Measurements from ENCODE around the gene DCTN2.
A peak's percentile ranks its signal among the peaks of the same experiment; 100 is the strongest.

Gene DCTN2

GRCh38 chr12:57491393-57492280, 55.4 kb downstream of the DCTN2 start:
- CTCF ChIA-PET, result interaction anchor here (0.6 to 0.7 kb wide), 2 partner anchors 28 to 33 kb away, joined by 3 to 4 read pairs; no protein-coding TSS in a partner anchor

GRCh38 chr12:57490126-57490525, 56.9 kb downstream of the DCTN2 start:
- no peak for DNase-seq (ENCODE audit: extremely low spot score)
- ChIA-PET CTCF (no interaction called here), POLR2A (interaction anchor here (1.7 to 4.2 kb wide), 2 partner anchors 27 to 29 kb away, joined by 4 to 18 read pairs; partner anchors contain the start of gene DDIT3)
- TF ChIP-seq SP1 (IDR thresholded peaks at IDR 0.05) (no peak), FOXM1 (IDR thresholded peaks at IDR 0.05; ENCODE audit: borderline replicate concordance) (no peak), NFRKB (IDR thresholded peaks at IDR 0.05) (no peak), ARNT (IDR thresholded peaks at IDR 0.05) (no peak), ZNF384 (IDR thresholded peaks at IDR 0.05) (no peak), BHLHE40 (IDR thresholded peaks at IDR 0.05; ENCODE audit: borderline replicate concordance) (no peak), PKNOX1 (IDR thresholded peaks at IDR 0.05) (no peak), FOXA1 (IDR thresholded peaks at IDR 0.05) (no peak)

More at GRCh38 chr12:57491393-57492280, 55.4 kb downstream of the DCTN2 start:
- POLR2A ChIA-PET, result interaction anchor here (1.7 to 4.2 kb wide), 2 partner anchors 26 to 28 kb away, joined by 4 to 18 read pairs; partner anchors contain the start of gene DDIT3
- no peak for DNase-seq (ENCODE audit: extremely low spot score)
- TF ChIP-seq ARNT (IDR thresholded peaks at IDR 0.05) (no peak), NFRKB (IDR thresholded peaks at IDR 0.05) (no peak), PKNOX1 (IDR thresholded peaks at IDR 0.05) (0 out of 2 replicates have a peak, but pooled peaks have one; percentile 34), SP1 (IDR thresholded peaks at IDR 0.05) (no peak), ZNF384 (IDR thresholded peaks at IDR 0.05) (no peak), HDGF (IDR thresholded peaks at IDR 0.05; ENCODE audit: borderline replicate concordance) (no peak; the same call in 1 of the 2 replicates), FOXA1 (IDR thresholded peaks at IDR 0.05) (no peak), LEF1 (IDR thresholded peaks at IDR 0.05; ENCODE audit: borderline replicate concordance) (no peak)

GRCh38 chr12:57489157-57489641, 57.8 kb downstream of the DCTN2 start:
- POLR2A ChIA-PET, result interaction anchor here (4.2 kb wide), 1 partner anchor 30 kb away, joined by 18 read pairs; the partner anchor contains the start of gene DDIT3
- CTCF ChIA-PET, result interaction anchor here (0.8 kb wide), 1 partner anchor 17 kb away, joined by 3 read pairs; no protein-coding TSS in a partner anchor
- DNase-seq (ENCODE audit: extremely low spot score), result no peak
- TF ChIP-seq ELF4 (IDR thresholded peaks at IDR 0.05) (no peak), L3MBTL2 (conservative IDR thresholded peaks at IDR 0.05) (no peak), SUZ12 (IDR thresholded peaks at IDR 0.05) (no peak), ZNF384 (IDR thresholded peaks at IDR 0.05) (no peak), TARDBP (IDR thresholded peaks at IDR 0.05) (no peak), FOXK2 (IDR thresholded peaks at IDR 0.05) (no peak), FOXA1 (IDR thresholded peaks at IDR 0.05) (no peak), FOXM1 (IDR thresholded peaks at IDR 0.05; ENCODE audit: borderline replicate concordance) (no peak), PKNOX1 (IDR thresholded peaks at IDR 0.05) (no peak), ARNT (IDR thresholded peaks at IDR 0.05) (no peak)

- TF ChIP-seq FOXK2 (IDR thresholded peaks at IDR 0.05), result no peak
- no peak for TF ChIP-seq CTBP1 (IDR thresholded peaks at IDR 0.05; ENCODE audit: borderline replicate concordance)
- no peak for TF ChIP-seq ZNF384 (IDR thresholded peaks at IDR 0.05)
- TF ChIP-seq TARDBP (IDR thresholded peaks at IDR 0.05), result no peak
- no peak for TF ChIP-seq L3MBTL2 (conservative IDR thresholded peaks at IDR 0.05)
- no peak for TF ChIP-seq HDGF (IDR thresholded peaks at IDR 0.05; ENCODE audit: borderline replicate concordance)
- no peak for DNase-seq (ENCODE audit: extremely low spot score)
- ChIA-PET CTCF (interaction anchor here (0.8 kb wide), 1 partner anchor 16 kb away, joined by 3 read pairs; no protein-coding TSS in a partner anchor), POLR2A (interaction anchor here (4.2 kb wide), 1 partner anchor 31 kb away, joined by 18 read pairs; the partner anchor contains the start of gene DDIT3)
Measured at GRCh38 chr12:57488402-57489156, 58.4 kb downstream of the DCTN2 start.

GRCh38 chr12:57487597-57488401, 59.2 kb downstream of the DCTN2 start, which contains the start of gene MARS1:
Gene MARS1, plus strand, starts transcription at chr12:57488068. Its CDS starts 23 bp downstream, at chr12:57488091.
- CTCF ChIA-PET, result interaction anchor here (1.4 kb wide), 1 partner anchor 29 kb away, joined by 3 read pairs; no protein-coding TSS in a partner anchor
- POLR2A ChIA-PET, result interaction anchor here (0.9 to 4.2 kb wide), 5 partner anchors 11 to 36 kb away, joined by 3 to 18 read pairs (median 5); partner anchors contain the start of genes DDIT3 and INHBE
- peak; percentile 88 for DNase-seq (ENCODE audit: extremely low spot score)
- no peak for TF ChIP-seq FOXK2 (IDR thresholded peaks at IDR 0.05)
- TF ChIP-seq PKNOX1 (IDR thresholded peaks at IDR 0.05), result peak; percentile 34; the same call in 1 of the 2 replicates
- TF ChIP-seq L3MBTL2 (conservative IDR thresholded peaks at IDR 0.05), result peak; percentile 87
- no peak for TF ChIP-seq HDGF (IDR thresholded peaks at IDR 0.05; ENCODE audit: borderline replicate concordance)
- no peak for TF ChIP-seq NFRKB (IDR thresholded peaks at IDR 0.05)
- TF ChIP-seq SUZ12 (IDR thresholded peaks at IDR 0.05), result no peak
- no peak for TF ChIP-seq TARDBP (IDR thresholded peaks at IDR 0.05)
- no peak for TF ChIP-seq FOXM1 (IDR thresholded peaks at IDR 0.05; ENCODE audit: borderline replicate concordance)
- no peak for TF ChIP-seq ARNT (IDR thresholded peaks at IDR 0.05)
- TF ChIP-seq ZNF384 (IDR thresholded peaks at IDR 0.05), result peak; percentile 99
- TF ChIP-seq CTBP1 (IDR thresholded peaks at IDR 0.05; ENCODE audit: borderline replicate concordance), result no peak
- TF ChIP-seq LEF1 (IDR thresholded peaks at IDR 0.05; ENCODE audit: borderline replicate concordance), result no peak
- peak; percentile 51 for TF ChIP-seq ELF4 (IDR thresholded peaks at IDR 0.05)
- no peak for TF ChIP-seq FOXA1 (IDR thresholded peaks at IDR 0.05)
- TF ChIP-seq BHLHE40 (IDR thresholded peaks at IDR 0.05; ENCODE audit: borderline replicate concordance), result no peak
- TF ChIP-seq SP1 (IDR thresholded peaks at IDR 0.05), result no peak
